Esophagus squamous epithelium (tissue), 4 donors: ENCODE results near the gene ZBTB48.

Source experiments
- POLR2A ChIP-seq, 4 donors: fragments of 450-650 bp; IDR thresholded peaks; one replicate each; pipeline ENCODE4 v1.6.1; 2017; ENCODE audit warnings: antibody characterized with exemption in 4 of 4, mild to moderate bottlenecking in 4 of 4, moderate library complexity in 3 of 4
- TF ChIP-seq, protein P1 (sequence below), 6 experiments: fragments of 450-650 bp in 4 of 6; fragments of 200-600 bp in 2 of 6; sonication (generic) in 2 of 6; IDR thresholded peaks; one replicate each; pipeline ENCODE4 v1.5.1; 2016 to 2019; ENCODE audit warnings: antibody characterized with exemption in 6 of 6, mild to moderate bottlenecking in 4 of 6, moderate library complexity in 4 of 6

DNA sequence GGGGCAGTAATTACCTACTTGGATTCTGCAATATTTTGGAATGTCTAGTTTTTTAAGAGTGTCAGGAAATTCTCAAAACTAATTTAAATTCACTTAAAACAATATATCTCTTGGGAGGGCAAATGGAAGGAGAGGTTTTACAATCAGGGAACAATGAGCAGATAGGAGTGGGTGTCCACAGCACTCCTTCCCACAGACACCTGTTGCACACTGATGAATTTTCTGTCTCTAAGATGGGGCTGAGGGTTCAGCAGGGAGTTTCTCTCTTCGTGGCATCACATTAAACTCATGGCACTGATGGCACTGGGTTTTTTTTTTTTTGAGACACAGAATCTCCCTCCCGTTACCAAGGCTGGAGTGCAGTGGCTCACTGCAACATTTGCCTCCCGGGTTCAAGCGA lies 39.3 kb downstream of the ZBTB48 start:
- TF ChIP-seq, protein P1, sequence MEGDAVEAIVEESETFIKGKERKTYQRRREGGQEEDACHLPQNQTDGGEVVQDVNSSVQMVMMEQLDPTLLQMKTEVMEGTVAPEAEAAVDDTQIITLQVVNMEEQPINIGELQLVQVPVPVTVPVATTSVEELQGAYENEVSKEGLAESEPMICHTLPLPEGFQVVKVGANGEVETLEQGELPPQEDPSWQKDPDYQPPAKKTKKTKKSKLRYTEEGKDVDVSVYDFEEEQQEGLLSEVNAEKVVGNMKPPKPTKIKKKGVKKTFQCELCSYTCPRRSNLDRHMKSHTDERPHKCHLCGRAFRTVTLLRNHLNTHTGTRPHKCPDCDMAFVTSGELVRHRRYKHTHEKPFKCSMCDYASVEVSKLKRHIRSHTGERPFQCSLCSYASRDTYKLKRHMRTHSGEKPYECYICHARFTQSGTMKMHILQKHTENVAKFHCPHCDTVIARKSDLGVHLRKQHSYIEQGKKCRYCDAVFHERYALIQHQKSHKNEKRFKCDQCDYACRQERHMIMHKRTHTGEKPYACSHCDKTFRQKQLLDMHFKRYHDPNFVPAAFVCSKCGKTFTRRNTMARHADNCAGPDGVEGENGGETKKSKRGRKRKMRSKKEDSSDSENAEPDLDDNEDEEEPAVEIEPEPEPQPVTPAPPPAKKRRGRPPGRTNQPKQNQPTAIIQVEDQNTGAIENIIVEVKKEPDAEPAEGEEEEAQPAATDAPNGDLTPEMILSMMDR (IDR thresholded peaks at IDR 0.05): no peak
- no peak for TF ChIP-seq POLR2A (IDR thresholded peaks at IDR 0.05)
